ENCODE measurements around the gene ZNF732.
"Not testable (repeated sequence)": the region's sequence is repeated elsewhere in the genome, so short reads cannot be mapped to it uniquely, and the experiment has no call there.

ZNF732 gene

DNA sequence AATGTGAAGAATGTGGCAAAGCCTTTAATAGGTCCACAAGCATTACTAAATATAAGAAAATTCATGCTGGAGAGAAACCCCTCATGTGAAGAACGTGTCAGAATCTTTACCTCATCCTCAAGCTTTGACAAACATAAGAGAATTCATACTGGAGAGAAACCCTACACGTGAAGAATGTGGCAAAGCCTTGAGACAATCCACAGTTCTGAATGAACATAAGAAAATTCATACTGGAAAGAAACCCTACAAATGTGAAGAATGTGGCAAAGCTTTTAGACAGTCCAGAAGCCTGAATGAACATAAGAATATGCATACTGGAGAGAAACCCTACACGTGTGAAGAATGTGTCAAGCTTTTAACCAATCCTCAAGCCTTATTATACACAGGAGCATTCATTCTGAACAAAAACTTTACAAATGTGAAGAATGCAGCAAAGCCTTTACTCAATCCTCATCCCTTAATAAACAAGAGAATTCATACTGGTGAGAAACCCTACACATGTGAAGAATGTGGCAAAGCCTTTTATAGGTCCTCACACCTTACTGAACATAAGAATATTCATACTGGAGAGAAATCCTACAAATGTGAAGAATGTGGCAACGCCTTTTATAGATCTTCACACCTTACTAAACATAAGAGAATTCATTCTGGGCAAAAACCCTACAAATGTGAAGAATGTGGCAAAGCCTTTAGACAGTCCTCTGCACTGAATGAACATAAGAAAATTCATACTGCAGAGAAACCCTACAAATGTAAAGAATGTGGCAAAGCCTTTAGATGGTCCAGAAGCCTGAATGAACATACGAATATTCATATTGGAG lies 51.1 kb downstream of the ZNF732 start:
- DNase-seq (ENCODE audit: low read depth in 2 of 2), result no peak

DNA sequence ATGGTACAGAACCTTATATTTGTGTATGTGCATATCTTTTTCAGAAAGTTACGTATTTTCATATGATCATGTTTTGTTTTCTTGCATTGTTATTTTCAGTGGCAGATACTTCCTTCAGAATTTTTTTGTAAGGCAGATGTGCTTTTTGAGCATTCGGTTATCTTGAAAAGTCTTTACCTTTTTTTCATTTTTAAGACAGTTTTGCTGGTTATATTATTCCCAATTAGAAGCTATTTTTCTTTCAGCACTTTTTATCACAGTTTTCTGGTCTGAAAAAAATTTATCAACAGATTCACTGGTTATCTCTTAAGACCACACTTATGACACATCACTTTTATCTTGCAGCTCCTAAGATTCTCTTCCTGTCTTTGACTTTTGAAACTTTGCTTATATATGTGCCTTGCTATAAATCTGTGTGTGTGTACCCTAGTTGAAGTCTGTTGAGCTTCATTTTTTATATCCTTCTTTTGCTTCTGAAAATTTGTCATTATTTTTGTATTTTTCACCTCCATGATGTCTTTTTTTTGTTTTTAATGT lies 53.1 kb downstream of the ZNF732 start:
- no peak for DNase-seq (ENCODE audit: low read depth in 2 of 2)

- DNase-seq (ENCODE audit: low read depth in 2 of 2), result peak; percentile 16 to 49
Measured at GRCh38 chr4:244471-244870, 60.8 kb downstream of the ZNF732 start.

GRCh38 chr4:243426-243825 lies 61.8 kb downstream of the ZNF732 start:
- DNase-seq (ENCODE audit: low read depth in 2 of 2), result no peak

GRCh38 chr4:242121-242848 lies 63.0 kb downstream of the ZNF732 start:
- DNase-seq (ENCODE audit: low read depth in 2 of 2), result peak; percentile 17 to 36

GRCh38 chr4:241411-241810 lies 63.9 kb downstream of the ZNF732 start:
- DNase-seq (ENCODE audit: low read depth in 2 of 2), result not testable (repeated sequence)

DNA sequence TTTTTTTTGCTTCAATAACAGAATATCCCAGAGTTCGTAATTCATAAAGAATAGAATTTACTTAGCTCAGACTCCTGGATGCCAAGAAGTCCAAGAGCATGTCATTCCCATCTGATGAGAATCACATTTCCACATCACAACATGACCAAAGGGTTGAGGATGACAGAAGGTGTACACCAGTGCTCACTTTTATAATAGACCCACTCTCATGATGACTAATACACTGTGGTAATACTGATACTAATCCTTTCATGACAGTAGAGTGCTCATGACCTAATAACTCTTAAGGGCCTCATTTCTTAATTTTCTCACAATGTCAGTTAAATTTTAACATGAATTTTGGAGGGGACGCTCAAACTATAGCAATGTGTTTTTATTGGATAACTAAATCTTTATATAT lies 69.2 kb downstream of the ZNF732 start:
- DNase-seq (ENCODE audit: low read depth in 2 of 2), result no peak

GRCh38 chr4:234178-234577 lies 71.1 kb downstream of the ZNF732 start:
- no peak for DNase-seq (ENCODE audit: low read depth in 2 of 2)

DNA sequence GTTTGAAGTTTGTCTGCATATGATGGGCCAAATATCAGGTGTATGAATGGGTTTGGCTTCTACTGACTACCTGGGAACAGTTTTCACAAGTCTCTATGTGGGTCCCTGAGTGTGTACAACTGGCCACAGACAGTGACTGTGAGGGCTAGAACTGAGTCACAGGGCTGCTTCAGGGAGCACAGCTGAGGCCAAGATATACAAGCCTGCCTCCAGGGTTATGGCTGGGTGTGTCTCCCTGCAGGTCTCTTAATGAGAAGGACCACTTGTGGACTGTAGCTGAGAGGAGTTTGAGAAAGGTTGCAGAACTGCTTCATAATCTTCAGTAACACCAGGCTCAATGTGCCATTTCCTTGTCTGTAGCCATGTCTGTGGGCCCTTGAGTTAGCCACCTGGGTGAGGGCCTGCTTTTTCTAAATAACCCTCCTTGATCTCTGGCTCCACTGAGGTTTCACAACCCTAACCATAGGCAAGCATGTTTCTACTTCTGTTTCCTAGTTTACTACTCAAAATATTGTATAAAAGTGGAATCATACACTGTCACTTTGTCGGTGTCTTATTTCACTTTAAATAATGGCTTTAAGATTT lies 81.3 kb downstream of the ZNF732 start:
- no peak for DNase-seq (ENCODE audit: low read depth in 2 of 2)
